Islet precursor cell (in vitro differentiated cells): ENCODE measurements around the gene TLCD2.
A peak's percentile ranks its signal among the peaks of the same experiment; 100 is the strongest.
"Not testable (repeated sequence)": the region's sequence is repeated elsewhere in the genome, so short reads cannot be mapped to it uniquely, and the experiment has no call there.

Source experiments
- DNase-seq: peaks from one replicate; pipeline ENCODE4 v3.0.0-alpha.2; 2018

The TLCD2 gene

GRCh38 chr17:1709971-1710806, at the start of gene TLCD2:
TLCD2 (minus strand) TSS chr17:1710377; CDS start chr17:1710242, 135 bp downstream.
- DNase-seq, result peak; percentile 94

- no peak for DNase-seq
These were observed 49.4 kb upstream of the TLCD2 start for GRCh38 chr17:1759529-1759928.

GRCh38 chr17:1758807-1759206, 48.6 kb upstream of the TLCD2 start:
- DNase-seq, result no peak

GRCh38 chr17:1755827-1756262, 45.7 kb upstream of the TLCD2 start:
- peak; percentile 65 for DNase-seq

- peak; percentile 54 for DNase-seq
These were observed 45.2 kb upstream of the TLCD2 start for GRCh38 chr17:1755252-1755826.

GRCh38 chr17:1754430-1755112, 44.4 kb upstream of the TLCD2 start:
- peak; percentile 57 for DNase-seq

- peak; percentile 62 for DNase-seq
These were observed 43.7 kb upstream of the TLCD2 start for GRCh38 chr17:1753767-1754429.

GRCh38 chr17:1752425-1753262, 42.5 kb upstream of the TLCD2 start:
- peak; percentile 76 for DNase-seq

GRCh38 chr17:1750628-1751027, 40.5 kb upstream of the TLCD2 start:
- no peak for DNase-seq

- peak; percentile 71 for DNase-seq
These were observed 36.9 kb upstream of the TLCD2 start for GRCh38 chr17:1746975-1747543.

GRCh38 chr17:1745513-1746020, 35.4 kb upstream of the TLCD2 start:
- DNase-seq, result no peak

GRCh38 chr17:1744551-1745512, 34.7 kb upstream of the TLCD2 start:
- no peak for DNase-seq

- no peak for DNase-seq
These were observed 32.9 kb upstream of the TLCD2 start for GRCh38 chr17:1743088-1743439.

- peak; percentile 68 for DNase-seq
These were observed 32.4 kb upstream of the TLCD2 start, which contains the start of gene SERPINF2 for GRCh38 chr17:1742371-1743087. SERPINF2 (plus strand) TSS chr17:1742871; CDS start chr17:1744996, 2,125 bp downstream.

GRCh38 chr17:1741899-1742298, 31.7 kb upstream of the TLCD2 start:
- DNase-seq, result not testable (repeated sequence)

GRCh38 chr17:1737531-1738291, 27.5 kb upstream of the TLCD2 start:
- no peak for DNase-seq

GRCh38 chr17:1736348-1737281, 26.4 kb upstream of the TLCD2 start:
- DNase-seq, result no peak
